LNCaP clone FGC (cell line): Measurements from ENCODE around the gene ZNF385D.

Source experiments
- DNase-seq: peaks from one replicate; pipeline ENCODE4 v3.0.0-alpha.2; 2011; ENCODE audit warnings: low read depth
- H3K4me3 ChIP-seq: 2 replicates; pipeline ENCODE4 v1.5.1; 2011; ENCODE audit warnings: mild to moderate bottlenecking, low read depth, low read length, control low read depth
- TF ChIP-seq, protein P1 (sequence below): IDR thresholded peaks from 2 replicates; pipeline ENCODE4 v1.5.1; 2012; ENCODE audit warnings: mild to moderate bottlenecking; ENCODE audit not compliant: control insufficient read depth, insufficient read depth; ENCODE audit errors: extremely low read depth

The ZNF385D gene

DNA sequence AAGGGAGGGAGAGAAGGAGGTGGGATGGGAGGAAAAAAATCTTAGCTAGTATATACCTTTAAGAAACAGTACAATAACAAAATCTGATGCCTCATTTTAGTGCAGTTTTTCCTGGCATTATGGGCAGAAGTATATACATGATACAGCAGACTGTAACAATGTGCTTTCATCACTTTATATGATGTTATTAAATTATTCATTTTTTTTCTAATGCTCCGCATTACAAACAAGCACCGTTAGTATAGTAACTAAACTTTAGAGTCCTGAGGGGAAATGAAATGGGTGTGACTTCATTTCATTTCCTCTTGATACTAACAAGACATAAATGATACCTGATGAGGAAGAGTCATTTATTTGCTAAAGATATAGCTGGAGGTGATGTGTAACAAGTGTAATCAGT is 325.3 kb downstream of the ZNF385D start:
- no peak for DNase-seq
- TF ChIP-seq, protein P1, sequence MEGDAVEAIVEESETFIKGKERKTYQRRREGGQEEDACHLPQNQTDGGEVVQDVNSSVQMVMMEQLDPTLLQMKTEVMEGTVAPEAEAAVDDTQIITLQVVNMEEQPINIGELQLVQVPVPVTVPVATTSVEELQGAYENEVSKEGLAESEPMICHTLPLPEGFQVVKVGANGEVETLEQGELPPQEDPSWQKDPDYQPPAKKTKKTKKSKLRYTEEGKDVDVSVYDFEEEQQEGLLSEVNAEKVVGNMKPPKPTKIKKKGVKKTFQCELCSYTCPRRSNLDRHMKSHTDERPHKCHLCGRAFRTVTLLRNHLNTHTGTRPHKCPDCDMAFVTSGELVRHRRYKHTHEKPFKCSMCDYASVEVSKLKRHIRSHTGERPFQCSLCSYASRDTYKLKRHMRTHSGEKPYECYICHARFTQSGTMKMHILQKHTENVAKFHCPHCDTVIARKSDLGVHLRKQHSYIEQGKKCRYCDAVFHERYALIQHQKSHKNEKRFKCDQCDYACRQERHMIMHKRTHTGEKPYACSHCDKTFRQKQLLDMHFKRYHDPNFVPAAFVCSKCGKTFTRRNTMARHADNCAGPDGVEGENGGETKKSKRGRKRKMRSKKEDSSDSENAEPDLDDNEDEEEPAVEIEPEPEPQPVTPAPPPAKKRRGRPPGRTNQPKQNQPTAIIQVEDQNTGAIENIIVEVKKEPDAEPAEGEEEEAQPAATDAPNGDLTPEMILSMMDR = no peak
- H3K4me3 ChIP-seq = no peak overlapping the region

- DNase-seq = no peak
- no peak overlapping the region for H3K4me3 ChIP-seq
These were observed 329.9 kb downstream of the ZNF385D start for GRCh38 chr3:21421096-21421495.

DNA sequence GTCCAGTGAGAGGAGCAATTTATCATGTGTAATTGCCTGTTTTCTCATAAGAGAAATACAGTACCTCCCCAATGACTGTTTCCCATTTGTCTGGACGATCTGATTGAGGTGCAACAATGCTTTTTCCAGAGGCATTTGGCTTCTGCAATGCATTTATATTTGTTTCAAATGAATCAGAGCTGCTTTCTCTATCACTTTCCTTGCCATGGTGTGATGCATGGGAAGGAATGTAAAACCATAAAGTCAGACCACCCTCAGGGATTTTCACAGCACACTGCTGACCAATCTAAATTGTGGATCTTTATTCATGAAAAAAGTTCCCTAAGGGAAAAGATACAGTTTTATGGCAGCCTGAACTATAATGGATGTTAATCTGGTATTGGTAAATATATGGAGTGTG is 333.0 kb downstream of the ZNF385D start:
- TF ChIP-seq, protein P1 = no peak
- H3K4me3 ChIP-seq = no peak overlapping the region
- DNase-seq = no peak

More at GRCh38 chr3:21421096-21421495, 329.9 kb downstream of the ZNF385D start:
- TF ChIP-seq, protein P1 = no peak

DNA sequence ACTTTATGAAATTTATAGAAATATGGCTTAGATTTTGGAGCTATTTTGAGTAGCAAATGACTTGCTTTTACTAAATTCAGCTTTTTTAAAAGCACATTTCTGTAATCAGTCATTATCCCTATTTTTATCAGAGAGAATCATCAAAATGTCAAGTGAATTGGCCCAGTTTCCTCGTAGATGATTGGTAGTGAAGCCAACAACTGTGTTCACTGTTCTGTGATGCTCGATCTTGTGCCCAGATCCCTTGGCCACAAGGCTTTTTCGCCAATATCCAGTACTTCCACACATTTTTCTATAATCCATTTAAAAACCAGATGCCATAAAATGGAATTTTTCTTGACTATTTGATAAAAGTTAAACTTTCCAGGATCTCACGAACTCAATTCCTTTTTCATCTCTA is 336.5 kb downstream of the ZNF385D start:
- DNase-seq = no peak
- H3K4me3 ChIP-seq = no peak overlapping the region
- TF ChIP-seq, protein P1 = no peak

GRCh38 chr3:21411058-21411457 is 340.0 kb downstream of the ZNF385D start:
- no peak for DNase-seq
- TF ChIP-seq, protein P1 = no peak

DNA sequence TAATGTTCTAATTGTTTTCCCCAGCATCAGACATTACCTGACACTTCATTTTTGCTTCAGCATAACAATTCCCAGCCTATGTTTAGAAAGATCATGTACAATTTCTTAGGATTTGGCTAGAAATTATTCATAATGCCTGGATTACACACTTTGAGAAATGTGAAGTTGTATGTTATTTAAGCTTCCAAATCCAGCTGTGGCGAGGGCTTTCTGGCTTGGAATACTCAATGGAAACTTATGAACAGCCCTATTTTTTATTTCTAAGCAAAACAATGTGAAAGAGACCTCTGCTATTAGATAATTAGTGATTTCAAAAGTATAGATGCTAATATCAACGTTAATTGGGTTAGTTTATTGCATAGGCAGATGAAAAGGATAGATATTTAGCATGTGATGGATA is 341.6 kb downstream of the ZNF385D start:
- TF ChIP-seq, protein P1 = no peak
- H3K4me3 ChIP-seq = no peak overlapping the region
- DNase-seq = no peak

More at GRCh38 chr3:21411058-21411457, 340.0 kb downstream of the ZNF385D start:
- H3K4me3 ChIP-seq = no peak overlapping the region

DNA sequence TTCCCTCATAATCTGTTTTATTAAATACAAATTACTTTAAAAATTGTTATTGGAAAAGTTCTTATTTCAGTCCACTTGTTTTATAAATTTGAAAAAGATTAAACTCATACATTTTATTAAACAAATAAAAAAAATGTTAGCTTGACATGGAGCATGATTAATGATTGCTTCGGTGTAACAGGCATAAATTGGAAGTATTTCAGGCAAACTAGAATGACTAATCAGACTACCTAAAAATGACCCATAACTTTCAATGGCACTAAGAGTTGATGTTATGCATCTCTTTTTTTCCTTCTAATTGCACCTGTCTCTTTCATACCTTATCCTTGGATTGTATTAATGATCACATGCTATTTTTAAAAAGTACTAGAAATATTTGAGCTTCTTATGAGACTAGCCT is 343.3 kb downstream of the ZNF385D start:
- TF ChIP-seq, protein P1 = no peak
- H3K4me3 ChIP-seq = no peak overlapping the region
- no peak for DNase-seq
